SHP77 treated with DMSO at 0.1 percent for 48 hours (cell line): ENCODE results near the gene TUBGCP6.

ENCODE experiments used
- DNase-seq: peaks from one replicate; lab custom pipeline; 2025; lab: John Stamatoyannopoulos, UW

The TUBGCP6 gene

DNA sequence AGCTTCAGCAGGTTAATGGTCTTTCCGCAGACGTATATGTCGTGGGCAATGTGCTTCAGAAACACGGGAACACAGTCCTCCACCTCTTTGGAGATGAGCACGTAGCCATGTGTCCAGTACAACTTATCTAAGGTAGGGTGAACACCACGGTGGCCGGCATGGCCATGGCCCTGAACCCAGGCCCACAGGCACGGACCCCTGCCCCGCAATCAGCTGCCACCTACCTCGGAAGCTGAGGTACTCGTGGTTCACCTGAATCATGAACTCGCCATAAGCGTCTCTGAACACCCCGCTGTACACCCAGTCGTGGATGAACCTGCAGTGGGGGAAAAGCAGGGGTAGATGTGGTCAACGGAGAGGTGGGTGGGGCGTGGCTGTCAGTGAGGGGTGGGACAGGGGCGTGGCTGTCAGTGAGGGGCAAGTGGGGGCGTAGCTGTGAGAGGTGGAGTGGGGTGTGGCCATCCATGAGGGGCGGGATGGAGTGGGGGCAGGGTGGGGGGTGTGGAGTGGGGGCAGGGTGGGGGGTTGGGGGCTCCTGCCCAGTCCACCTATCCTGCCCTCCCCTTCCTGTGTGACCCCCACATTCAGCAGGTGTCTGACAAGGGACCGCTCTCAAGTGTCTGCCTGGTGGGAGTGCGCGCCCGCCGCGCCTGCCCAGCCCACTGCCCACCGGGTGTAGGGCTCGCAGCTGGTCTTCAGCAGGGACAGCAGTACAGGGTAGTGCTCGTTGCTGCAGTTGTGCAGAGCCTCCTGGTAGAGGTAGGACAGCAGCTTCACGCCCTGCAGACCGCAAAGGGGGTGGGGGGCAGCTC lies 18.6 kb downstream of the TUBGCP6 start:
- DNase-seq = no peak

DNA sequence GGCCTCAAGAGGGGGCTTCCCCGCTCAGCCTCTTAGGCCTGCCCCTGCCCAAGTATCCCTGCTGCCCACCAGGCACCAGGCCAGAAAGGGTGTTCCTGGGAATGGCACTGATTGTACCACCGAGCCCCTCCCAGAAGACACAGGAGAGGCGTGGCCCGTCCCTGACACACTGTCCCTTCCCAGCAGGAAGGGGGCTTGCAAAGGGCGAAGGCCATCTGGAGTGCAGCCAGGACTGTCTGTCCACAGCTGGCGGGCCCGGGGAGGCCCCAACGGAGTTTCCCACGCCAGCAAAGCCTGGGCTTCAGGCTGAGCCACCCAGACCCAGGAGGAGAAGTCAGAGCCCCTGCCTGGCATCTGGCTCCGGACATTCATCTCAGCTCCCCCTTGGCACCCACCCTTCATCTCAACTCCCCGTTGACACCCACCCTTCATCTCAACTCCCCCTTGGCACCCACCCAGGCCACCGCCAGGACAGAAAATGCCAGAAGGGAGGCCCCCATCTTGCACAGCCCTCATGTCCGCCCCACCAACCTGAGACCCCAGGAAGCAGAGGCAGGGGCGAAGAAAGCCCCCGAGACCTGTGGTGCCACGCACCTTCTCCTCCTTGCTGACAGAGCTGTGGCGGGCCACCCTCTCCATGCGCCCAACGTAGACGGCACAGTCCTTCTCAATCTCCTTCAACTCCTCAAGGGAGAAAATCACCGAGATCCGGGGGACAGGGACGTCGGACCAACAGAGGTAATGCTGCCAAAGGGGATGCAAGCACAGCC lies 19.4 kb downstream of the TUBGCP6 start:
- no peak for DNase-seq

DNA sequence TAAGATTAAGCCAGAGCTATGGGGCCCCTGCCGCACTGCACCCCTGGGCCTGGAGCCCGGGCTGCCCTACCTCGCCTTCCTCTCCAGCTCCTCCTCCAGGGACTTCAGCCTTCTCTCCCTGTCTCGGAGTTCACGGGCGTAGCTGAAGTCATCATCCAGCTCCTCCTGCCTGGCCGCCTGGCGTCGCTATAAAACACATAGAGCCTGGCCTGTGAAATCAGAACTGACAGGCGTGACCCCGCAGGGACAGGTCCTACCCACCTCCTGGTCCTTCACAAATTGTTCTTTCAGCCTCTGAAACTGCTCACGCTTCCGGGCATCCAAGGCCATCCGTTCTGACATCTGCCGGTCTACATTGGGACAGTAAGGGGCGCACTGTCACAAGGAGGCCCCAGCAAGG lies 20.8 kb downstream of the TUBGCP6 start:
- DNase-seq = no peak

DNA sequence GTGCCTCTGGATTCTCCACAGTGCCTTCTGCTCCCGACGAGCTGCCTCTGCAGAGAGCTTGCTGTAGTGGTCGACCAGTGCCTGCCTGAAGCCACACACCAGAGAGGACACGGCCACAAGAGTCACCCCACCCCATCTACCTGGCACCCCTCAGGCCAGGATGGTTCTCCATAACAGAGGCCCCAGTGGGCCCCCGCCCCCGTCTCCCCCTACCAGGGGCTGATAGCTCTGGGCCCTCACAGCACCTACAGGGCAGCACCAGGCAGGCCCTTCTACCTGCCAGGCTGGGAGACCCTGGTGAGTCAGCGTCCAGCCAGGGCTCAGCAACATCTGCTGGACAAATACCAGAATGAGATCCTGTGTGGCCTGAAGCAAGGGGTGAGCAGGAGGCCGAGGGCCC lies 22.3 kb downstream of the TUBGCP6 start:
- no peak for DNase-seq

DNA sequence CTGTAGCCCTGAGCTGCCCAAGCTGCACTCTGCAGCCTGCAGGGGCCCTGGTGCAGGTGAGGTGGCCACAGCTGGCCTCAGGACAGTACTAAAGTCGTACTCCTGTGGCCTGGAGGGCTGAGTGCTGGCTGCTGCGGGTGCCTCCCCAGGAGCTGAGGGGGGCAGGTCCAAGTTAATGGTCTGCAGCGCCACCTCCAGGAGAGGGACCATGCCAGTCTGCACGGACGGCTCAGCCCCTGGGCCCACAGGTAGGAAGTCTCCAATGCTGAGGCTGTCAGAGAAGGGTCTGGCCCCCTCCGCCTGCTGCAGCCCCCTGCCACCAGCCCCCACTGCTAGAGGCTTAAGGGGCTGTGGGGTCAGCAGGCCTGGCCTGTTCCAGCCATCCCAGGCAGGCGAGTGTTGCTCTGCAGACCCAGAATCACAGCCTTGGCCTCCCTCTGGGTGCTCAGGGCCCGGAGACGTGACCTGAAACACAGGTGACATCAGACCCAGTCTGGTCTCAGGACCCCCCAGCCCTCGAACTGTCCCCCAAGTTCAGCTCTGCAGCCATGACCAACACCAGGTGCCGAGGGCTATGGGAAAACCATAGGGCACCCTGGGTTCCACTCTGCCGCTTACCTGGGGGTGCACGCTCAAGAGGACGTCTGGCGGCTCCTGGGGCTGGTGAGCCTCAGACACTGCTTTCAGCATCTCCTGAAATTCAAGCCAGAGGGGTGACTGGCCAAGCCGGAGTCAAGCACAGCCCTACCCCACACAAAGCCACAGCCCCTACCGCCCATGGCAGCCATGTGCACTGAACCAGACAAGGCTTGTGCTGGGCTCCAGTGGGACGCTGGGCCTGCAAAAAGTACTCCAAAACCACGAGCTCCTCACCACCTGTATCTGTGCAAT lies 23.2 kb downstream of the TUBGCP6 start:
- DNase-seq = no peak

DNA sequence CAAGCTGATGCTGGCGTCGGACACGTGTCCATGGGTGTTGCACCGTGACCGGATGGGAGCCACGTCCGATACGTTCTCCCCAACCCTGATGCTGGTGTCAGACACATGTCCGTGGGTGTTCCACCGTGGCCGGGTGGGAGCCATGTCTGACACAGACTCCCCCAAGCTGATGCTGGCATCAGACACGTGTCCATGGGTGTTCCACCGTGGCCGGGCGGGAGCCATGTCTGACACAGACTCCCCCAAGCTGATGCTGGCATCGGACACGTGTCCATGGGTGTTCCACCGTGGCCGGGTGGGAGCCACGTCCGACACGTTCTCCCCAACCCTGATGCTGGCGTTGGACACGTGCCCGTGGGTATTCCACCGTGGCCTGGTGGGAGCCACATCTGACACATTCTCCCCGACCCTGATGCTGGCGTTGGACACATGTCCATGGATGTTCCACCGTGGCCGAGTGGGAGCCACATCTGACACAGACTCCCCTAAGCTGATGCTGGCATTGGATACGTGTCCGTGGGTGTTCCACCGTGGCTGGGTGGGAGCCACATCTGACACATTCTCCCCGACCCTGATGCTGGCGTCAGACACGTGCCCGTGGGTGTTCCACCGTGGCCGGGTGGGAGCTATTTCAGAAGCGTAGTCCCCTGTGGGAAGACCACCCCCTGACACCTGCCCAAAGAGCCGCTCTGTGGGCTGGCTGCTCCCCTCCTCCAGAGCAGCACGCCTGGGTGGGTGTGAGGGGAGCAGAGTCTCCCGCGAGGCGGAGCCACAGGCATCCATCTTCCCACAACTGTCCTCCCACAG lies 24.0 kb downstream of the TUBGCP6 start:
- no peak for DNase-seq

DNA sequence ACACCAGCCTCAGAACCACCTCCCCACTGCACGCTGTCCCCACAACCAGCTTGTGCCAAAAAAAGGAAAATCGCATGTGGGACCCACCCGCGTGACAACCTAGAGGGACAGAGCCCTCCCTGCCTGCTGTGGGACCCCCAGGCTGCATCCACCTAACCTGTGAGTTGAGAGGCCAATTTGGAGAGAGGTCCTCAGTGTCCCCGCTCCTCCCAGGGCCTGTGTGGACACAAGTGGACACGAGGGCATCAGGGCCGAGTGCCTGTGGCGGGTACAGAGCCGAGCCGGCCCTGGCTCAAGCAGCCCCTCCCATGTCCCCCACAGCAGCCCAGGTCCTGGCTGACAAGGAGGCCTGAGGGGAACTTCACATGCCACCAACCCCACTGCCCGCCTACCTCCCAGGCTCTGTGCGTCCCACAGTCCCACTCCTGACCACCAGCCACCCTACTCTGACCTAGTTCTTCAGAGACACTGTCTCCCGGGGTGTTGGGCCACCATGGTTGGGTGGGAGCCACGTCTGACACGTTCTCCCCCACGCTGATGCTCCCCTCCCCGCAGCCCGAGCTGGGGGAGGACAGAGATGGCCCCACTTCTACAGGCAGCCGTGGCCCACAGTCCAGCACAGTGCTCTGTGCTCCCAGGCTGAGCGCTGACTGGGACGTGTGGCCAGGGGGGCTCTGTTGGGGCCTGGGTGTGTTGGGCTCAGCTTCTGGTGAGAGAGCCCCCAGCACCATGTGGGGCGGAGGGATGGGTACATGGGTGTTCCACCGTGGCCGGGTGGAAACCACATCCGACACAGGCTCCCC lies 24.8 kb downstream of the TUBGCP6 start:
- DNase-seq = no peak

DNA sequence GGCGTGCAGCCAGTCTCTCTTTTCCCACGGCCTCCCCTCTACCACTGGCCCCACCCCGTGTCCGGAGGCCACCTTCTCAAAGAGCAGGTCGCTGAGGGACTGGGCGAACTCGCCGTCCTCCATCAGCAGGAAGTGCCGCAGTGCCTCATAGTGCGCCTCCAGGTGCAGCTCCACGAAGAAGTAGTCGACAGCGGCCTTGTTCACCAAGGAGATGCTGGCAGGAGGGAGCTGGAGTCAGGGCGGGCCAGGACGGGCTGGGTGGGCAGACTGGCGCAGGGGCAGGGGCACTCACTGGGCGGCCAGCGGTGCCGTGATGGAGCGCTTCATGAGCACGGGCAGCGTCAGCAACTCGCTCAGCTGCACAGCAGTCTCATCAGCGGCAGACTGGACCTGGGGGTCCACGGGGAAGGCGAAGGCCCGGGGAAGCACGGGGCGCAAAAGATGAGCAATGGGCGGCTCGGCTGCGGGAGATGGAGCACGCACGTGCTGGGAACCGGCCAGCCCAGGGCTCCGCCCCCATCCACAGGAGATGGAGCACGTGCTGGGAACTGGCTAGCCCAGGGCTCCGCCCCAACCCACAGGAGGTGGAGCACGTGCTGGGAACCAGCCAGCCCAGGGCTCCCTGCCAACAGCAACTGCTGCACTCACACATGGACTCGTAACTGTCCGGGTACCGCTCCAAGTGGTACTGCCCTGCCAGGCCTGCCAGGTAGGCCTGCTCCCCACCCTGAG lies 25.7 kb downstream of the TUBGCP6 start:
- DNase-seq = peak; percentile 26

DNA sequence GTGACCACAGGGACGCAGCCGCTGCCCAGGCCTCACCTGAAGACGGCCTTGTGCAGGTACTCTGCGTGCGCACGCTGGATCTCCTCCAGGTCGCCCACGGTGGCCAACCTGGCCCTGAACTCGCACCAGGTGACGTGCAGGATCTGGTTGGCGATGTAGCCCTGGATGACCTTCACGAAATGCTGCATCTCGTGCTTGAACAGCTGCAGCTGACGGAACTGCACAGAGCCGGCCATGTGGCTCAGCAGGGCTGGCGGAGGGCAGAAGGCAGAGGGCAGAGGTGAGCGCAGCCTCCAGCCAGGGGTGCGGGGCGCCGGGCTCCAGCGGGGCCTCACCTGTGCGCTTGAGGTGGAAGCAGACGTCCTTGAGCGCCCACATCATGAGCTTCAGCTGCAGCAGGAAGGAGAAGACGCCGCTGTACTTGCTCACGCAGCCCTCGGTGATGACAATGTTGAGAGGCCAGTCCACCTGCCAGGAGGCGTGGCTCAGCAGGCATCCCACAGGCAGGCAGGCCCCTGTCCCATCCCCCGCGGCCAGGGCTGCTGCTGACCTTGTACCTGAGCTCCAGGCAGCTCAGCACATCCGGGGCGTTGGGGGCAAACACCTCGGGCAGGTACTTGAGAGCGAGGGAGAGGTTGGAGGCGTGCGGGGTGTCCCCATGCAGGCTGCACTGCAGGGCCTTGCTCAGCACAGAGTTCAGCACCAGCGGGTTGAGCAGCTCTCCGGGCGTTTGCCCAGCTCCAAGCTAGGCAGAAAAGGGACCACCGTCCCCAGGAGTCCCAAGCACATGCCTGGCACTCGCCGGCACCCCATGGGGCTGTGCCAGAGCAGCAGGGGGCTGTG lies 26.4 kb downstream of the TUBGCP6 start:
- no peak for DNase-seq

DNA sequence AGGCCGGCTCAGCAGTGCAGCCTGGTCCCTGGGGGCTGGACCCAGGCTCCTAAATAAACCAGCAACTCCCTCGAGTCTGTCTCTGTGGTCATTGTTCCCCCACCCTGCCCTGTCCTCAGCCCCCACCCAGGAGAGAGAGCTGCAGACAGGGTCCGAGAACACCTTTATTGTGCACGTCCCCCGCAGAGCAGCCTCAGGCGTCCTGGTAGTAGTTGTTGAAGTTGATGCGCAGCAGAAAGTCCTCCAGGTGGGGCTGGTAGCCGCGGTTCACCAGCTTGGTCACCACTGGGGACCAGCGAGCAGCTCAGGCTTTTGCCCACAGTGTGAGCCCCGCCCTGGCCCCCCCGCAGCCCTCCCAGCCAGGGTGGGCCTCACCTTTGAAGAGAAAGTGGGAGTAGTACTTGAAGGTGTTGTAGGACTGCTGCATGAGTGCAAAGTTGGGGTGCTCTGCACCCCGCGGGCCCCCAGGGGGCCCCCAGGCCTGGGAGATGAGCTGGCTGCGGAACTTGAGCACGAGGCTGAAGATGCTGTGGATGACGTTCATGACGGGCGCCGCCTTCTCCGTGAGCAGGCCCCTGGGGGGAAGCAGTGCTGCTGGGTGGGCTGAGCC lies 27.2 kb downstream of the TUBGCP6 start:
- no peak for DNase-seq

DNA sequence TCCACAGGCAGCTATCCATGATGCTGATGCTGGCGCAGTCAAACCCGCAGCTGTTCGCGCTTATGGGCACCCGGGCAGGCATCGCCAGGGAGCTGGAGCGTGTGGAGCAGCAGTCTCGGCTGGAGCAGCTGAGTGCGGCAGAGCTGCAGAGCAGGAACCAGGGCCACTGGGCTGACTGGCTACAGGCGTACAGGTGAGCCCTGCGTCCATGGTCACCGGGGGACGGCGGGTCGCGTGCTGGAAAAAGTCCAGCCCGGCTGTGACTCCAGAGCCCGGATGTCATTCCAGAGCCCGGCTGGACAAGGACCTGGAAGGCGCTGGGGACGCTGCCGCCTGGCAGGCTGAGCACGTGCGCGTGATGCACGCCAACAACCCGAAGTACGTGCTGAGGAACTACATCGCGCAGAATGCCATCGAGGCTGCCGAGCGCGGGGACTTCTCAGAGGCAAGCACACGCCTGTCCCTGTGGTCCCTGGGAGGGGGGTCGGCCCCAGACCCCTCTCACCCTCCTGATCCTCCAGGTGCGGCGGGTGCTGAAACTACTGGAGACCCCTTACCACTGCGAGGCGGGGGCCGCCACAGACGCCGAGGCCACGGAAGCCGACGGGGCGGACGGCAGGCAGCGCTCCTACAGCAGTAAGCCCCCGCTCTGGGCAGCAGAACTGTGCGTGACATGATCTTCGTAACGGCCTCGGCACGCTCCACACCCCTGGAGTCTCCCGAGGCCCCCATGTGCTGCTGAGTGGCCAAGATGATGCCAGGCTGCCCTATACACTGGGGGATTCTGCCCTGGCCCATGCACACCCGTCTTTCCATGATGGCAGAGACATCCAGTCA lies 27.9 kb downstream of the TUBGCP6 start:
- DNase-seq = no peak

DNA sequence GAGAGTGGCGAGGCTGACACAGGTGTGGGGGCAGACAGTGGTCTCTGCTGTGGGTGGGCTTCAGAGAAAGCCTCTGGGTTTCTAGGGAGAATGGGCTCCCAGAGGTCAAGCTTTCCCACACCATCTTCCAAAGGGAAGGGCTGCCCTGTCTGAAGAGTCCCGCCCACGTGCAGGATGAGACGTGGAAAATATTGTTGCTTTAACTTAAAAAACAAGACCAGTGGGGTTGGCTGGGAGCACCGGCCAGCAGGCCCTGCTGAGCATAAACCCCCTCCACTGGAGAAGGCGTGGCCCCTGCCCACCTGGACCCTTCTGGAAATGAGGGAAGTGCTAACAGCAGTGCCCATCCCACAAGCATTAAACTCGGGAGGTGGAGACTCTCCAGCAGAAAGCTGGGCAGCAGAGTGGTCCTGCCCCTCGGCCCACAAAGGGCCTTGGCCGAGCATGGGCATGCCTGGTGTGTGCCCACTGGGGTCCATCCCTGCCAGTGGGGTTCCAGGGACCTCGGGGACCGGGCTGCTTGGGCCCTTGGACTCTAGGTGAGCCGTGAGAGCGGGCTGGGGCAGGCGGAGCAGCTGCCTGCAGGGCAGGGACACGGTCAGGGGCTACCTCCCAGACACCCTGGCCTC lies 28.7 kb downstream of the TUBGCP6 start:
- DNase-seq = no peak

DNA sequence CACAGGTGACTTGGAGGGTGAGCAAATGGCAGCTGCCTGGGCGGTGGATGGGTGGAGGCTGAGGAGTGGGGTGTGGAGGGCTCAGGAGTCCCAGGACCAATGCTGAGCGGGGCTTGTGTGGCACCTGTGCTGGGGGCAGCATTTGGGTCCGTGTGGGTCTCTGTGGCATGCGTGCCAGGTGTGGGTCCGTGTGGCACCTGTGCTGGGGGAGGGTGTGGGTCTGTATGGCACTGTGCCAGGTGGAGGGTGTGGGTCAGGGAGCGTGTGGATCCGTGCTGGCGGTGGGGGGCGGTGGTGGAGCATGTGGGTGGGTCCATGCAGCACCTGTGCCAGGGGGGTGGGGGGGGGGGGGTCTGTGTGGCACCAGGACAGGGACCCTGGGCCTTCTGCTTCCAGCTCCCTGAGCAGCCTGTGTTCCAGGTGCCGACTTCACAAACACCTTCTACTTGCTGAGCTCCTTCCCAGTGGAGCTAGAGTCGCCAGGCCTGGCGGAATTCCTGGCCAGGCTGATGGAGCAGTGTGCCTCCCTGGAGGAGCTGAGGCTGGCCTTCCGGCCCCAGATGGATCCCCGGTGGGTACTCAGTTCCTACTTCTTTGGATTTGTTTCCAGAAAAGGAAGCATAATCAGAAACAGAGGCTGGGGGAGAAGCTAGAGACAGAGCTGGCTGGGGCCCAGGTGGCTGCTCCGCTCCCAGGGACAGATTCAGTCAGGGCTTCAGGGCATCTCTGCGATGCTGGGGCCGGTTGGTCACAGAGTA lies 29.3 kb downstream of the TUBGCP6 start:
- DNase-seq = no peak

DNA sequence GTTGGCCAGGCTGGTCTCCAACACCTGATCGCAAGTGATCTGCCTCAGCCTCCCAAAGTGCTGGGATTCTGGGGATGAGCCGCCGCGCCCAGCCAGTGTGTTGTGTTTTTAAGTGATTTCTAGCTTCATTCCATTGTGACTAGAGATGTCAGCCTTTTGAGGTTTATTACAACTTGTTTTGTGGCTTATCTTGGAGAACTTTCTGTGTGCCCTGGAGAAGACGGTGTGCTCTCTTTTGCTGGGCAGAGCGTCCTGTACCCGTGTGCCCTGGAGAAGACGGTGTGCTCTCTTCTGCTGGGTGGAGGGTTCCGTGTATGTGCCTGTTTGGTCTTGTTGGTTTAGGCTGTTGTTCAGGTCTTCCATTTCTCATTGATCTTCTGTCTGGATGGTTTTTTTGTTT lies 31.6 kb downstream of the TUBGCP6 start:
- no peak for DNase-seq

DNA sequence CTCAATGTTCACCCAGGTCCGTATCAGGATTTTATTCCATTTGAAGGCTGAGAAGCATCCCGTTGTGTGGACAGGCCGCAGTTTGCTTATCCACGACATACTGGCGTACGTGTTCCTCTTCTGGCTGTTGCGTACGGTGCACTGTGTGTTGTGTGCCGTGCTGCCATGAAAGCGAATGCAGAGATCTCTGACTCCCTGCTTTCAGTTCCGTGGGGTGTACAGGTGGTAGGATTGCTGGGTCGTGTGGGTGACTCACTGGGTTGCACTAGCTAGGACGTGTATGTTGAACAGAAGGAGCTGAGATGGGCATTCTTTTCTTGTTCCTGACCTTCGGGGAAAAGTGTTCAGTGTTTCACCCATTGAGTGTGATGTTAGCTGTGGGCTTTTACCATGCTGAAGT lies 33.7 kb downstream of the TUBGCP6 start:
- no peak for DNase-seq

DNA sequence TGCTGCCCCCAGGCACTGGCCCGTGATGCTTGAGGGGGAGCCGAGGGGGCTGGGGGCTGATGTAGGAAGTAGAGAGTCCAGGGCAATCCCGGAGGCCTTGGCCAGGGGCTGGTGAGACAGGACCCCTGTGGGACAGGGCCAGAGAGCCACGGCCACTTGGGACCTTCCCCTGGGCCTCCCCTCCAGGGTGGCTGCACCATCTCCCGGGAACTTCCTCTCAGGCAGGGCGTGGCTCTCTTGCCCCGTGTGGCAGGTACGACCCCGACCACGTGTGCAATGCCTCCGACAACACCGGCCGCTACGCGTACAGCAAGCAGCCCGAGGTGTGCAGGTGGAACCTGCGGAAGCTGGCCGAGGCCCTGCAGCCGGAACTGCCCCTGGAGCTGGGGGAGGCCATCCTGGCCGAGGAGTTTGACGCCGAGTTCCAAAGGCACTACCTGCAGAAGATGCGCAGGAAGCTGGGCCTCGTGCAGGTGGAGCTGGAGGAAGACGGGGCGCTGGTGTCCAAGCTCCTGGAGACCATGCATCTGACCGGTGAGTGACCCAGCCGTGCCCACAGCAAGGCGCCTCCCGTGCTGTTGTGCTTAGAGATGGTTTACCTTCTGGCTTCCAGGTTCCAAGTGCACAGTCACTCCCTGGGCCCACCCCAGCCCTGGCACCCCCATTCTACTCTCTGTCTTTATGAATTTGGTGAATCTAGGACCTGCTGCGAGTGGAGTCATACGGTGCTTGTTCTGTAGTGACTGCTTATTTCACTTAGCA lies 34.3 kb downstream of the TUBGCP6 start:
- no peak for DNase-seq
